Measurements from ENCODE around the gene GOLGA2. TPM values are rescaled to one million over a fixed set of nuclear protein-coding genes. Genes with fewer than 3 reads are reported as not detected.
"Not testable (repeated sequence)": the region's sequence is repeated elsewhere in the genome, so short reads cannot be mapped to it uniquely, and the experiment has no call there.

Gene GOLGA2
- total RNA-seq, 1 experiment from 2014 or later, result 84.3 TPM

DNA sequence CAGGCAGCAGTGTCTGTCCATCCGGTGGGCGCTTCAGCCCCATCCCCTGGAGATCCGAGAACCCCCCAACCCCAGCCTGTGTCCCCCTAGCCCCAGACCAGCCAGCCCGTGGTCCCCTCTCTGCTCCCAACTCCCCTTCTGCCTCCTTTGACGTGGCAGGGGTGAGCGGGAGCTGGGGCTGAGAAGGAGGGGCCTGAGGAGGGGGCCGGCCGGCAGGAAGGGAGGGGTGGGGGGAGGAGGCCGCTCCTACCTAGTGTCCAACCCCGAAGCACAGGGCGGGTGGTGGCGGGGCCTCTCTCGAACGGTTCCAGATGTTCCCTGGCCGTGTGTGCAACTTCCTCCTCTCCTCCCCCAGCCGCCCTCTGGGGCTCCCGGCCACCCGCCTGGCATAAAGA is 31.0 kb downstream of the GOLGA2 start:
- peak overlapping the region; percentile 26 for H3K4me3 ChIP-seq
- H3K4me1 ChIP-seq, result peaks cover 35% of the 10 kb centered on the region
- H3K27me3 ChIP-seq, result no peaks in the 10 kb centered on the region
- no peaks in the 10 kb centered on the region for H3K9me3 ChIP-seq (replicated peaks)
- no peaks in the 10 kb centered on the region for H3K36me3 ChIP-seq
- peak; percentile 86 to 87 for DNase-seq
- no peak overlapping the region for H3K27ac ChIP-seq

- Histone ChIP-seq H3K27ac (no peak overlapping the region), H3K36me3 (no peaks in the 10 kb centered on the region), H3K27me3 (no peaks in the 10 kb centered on the region), H3K9me3 (replicated peaks) (no peaks in the 10 kb centered on the region), H3K4me1 (peaks cover 35% of the 10 kb centered on the region), H3K4me3 (peak overlapping the region; percentile 26)
- DNase-seq, result no peak
Measured at GRCh38 chr9:128244091-128244836, 31.5 kb downstream of the GOLGA2 start.

GRCh38 chr9:128243215-128244018 is 32.4 kb downstream of the GOLGA2 start:
- no peak overlapping the region for H3K27ac ChIP-seq
- H3K4me3 ChIP-seq, result no peak overlapping the region
- no peaks in the 10 kb centered on the region for H3K36me3 ChIP-seq
- H3K4me1 ChIP-seq, result peaks cover 35% of the 10 kb centered on the region
- H3K27me3 ChIP-seq, result no peaks in the 10 kb centered on the region
- no peak for DNase-seq
- no peaks in the 10 kb centered on the region for H3K9me3 ChIP-seq (replicated peaks)

GRCh38 chr9:128242828-128243214 is 33.0 kb downstream of the GOLGA2 start:
- H3K36me3 ChIP-seq, result no peaks in the 10 kb centered on the region
- H3K27ac ChIP-seq, result no peak overlapping the region
- peaks cover 33% of the 10 kb centered on the region for H3K4me1 ChIP-seq
- H3K4me3 ChIP-seq, result no peak overlapping the region
- DNase-seq, result no peak
- H3K9me3 ChIP-seq (replicated peaks), result no peaks in the 10 kb centered on the region
- H3K27me3 ChIP-seq, result no peaks in the 10 kb centered on the region

- Histone ChIP-seq H3K36me3 (no peaks in the 10 kb centered on the region), H3K4me1 (peaks cover 26% of the 10 kb centered on the region), H3K27me3 (no peaks in the 10 kb centered on the region), H3K9me3 (replicated peaks) (no peaks in the 10 kb centered on the region), H3K27ac (no peak overlapping the region), H3K4me3 (no peak overlapping the region)
- no peak for DNase-seq
Measured at GRCh38 chr9:128242124-128242523, 33.7 kb downstream of the GOLGA2 start.

DNA sequence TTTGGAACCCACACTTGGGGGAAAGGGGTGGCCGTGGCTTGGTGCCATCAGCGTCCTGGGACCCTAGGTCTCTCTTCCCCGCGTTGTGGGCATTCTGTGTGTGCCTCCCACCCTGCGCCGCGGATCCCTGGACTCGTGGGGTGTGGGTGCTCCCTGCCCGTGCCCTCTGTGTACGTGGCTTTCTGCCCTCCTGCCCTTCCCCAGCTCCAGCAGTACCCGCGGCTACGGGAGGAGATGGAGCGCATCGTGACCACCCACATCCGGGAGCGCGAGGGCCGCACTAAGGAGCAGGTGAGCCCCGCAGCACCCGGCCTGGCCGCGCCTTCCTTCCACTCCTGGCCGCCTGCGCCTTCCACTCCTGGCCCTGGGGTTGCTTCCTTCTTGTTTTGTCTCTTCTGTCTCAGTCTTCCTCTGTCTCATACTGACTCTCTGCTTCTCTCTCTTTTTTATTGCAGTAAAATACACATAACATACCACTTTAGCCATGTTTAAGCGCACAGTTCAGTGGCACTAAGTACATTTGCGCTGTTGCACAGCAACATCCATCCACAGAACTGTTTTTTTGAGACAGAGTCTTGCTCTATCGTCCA is 41.9 kb downstream of the GOLGA2 start:
- H3K4me3 ChIP-seq, result no peak overlapping the region
- peaks cover 14% of the 10 kb centered on the region for H3K27me3 ChIP-seq
- no peaks in the 10 kb centered on the region for H3K9me3 ChIP-seq (replicated peaks)
- no peak overlapping the region for H3K27ac ChIP-seq
- 0 out of 2 replicates have a peak, but pooled peaks cover 4% of the 10 kb centered on the region for H3K4me1 ChIP-seq
- no peaks in the 10 kb centered on the region for H3K36me3 ChIP-seq
- DNase-seq, result no peak

GRCh38 chr9:128232528-128233428 is 43.0 kb downstream of the GOLGA2 start:
- H3K4me3 ChIP-seq, result no peak overlapping the region
- no peaks in the 10 kb centered on the region for H3K36me3 ChIP-seq
- no peak overlapping the region for H3K27ac ChIP-seq
- no peak for DNase-seq
- 0 out of 2 replicates have a peak, but pooled peaks cover 4% of the 10 kb centered on the region for H3K4me1 ChIP-seq
- no peaks in the 10 kb centered on the region for H3K9me3 ChIP-seq (replicated peaks)
- peaks cover 14% of the 10 kb centered on the region for H3K27me3 ChIP-seq

- Histone ChIP-seq H3K27ac (no peak overlapping the region), H3K27me3 (peaks cover 14% of the 10 kb centered on the region), H3K4me1 (0 out of 2 replicates have a peak, but pooled peaks cover 4% of the 10 kb centered on the region), H3K36me3 (no peaks in the 10 kb centered on the region), H3K9me3 (replicated peaks) (no peaks in the 10 kb centered on the region), H3K4me3 (no peak overlapping the region)
- DNase-seq, result peak in 1 of 2 experiments; percentile 45
Measured at GRCh38 chr9:128231638-128232527, 43.9 kb downstream of the GOLGA2 start.

DNA sequence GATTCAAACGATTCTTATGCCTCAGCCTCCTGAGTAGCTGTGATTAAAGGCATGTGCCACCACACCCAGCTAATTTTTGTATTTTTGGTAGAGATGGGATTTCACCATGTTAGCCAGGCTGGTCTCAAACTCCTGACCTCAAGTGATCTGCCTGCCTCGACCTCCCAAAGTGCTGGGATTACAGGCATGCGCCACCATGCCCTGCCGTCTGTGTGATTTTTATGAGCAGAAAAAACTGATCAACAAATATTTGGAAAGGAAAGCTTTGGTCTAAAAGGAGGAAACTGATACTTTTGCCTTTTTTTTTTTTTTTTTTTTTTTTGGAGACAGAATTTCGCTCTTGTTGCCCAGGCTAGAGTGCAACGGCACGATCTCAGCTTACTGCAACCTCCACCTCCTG is 44.9 kb downstream of the GOLGA2 start:
- not testable (repeated sequence) for H3K4me1 ChIP-seq; H3K27ac ChIP-seq; DNase-seq; H3K4me3 ChIP-seq; H3K9me3 ChIP-seq (replicated peaks); H3K36me3 ChIP-seq
- H3K27me3 ChIP-seq, result peaks cover 20% of the 10 kb centered on the region

DNA sequence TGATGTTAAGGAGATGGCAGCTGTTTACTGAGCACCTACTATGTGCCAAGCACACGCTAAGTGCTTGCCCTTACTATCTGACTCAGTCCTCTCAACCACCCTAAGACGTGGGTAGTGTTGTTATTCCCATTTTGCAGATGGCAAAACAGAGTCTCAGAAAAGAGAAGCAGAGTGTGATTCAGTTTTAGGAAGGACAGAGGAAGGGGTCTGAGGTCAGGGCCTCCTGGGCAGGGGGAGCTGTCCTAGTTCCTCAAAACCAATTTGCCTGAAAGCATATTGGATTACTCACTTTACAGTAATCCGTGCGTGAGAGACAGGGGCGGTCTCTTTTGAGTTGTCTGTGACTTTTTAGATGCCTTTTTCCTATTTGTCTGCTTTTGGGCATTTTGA is 49.4 kb downstream of the GOLGA2 start:
- no peaks in the 10 kb centered on the region for H3K4me1 ChIP-seq
- H3K9me3 ChIP-seq (replicated peaks), result no peaks in the 10 kb centered on the region
- no peak for DNase-seq
- no peak overlapping the region for H3K4me3 ChIP-seq
- H3K36me3 ChIP-seq, result no peaks in the 10 kb centered on the region
- H3K27ac ChIP-seq, result no peak overlapping the region
- H3K27me3 ChIP-seq, result peaks cover 10% of the 10 kb centered on the region

DNA sequence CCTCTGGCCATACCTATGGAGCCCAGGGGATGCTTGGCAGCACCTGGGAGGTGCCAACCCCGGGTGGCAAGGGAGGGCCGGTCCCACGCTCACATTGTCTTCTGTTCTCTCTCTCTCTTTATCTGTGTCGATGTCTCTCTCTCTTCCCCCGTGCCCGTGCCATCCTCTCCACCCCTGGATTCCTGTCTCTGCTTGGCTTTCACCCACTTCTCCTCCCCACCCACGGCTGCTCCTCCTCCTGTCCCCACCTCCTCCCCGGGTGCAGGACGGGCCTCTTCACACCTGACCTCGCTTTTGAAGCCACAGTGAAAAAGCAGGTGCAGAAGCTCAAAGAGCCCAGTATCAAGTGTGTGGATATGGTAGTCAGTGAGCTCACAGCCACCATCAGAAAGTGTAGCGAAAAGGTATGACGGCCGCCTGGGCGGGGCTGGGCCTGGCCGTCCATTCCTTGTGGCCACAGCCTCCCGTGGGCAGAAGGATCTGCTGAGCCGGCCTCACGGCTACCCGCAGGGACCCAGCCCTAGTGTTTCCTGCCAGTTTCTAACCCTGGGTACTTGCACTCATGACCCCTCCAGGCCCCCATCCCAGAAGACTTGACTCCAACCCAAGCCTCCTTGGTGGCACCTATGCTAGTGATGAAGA is 49.9 kb downstream of the GOLGA2 start:
- H3K27ac ChIP-seq, result no peak overlapping the region
- H3K4me3 ChIP-seq, result no peak overlapping the region
- no peaks in the 10 kb centered on the region for H3K36me3 ChIP-seq
- H3K4me1 ChIP-seq, result no peaks in the 10 kb centered on the region
- no peak for DNase-seq
- H3K9me3 ChIP-seq (replicated peaks), result no peaks in the 10 kb centered on the region
- peaks cover 10% of the 10 kb centered on the region for H3K27me3 ChIP-seq

DNA sequence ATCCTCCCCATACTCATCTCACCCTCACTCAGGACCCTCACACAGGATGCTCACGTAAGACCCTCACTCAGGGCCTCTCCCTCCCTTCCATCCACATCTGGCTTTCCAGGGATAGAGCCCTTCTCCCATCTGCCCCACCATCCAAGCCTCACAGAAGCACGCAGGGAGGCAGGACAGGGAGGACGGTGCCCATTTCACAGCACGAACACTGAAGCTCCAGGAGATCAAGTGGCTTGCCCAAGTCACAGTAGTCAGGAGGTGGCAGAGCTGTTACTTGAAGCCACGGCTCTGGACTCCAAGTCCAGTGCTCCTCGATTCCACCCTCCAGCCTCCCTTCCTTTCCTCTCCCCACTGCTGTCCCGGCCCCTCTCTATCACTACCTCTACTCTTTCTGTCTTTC is 50.9 kb downstream of the GOLGA2 start:
- no peak for DNase-seq
- H3K36me3 ChIP-seq, result no peaks in the 10 kb centered on the region
- no peaks in the 10 kb centered on the region for H3K4me1 ChIP-seq

More for the DNA sequence above, 50.9 kb downstream of the GOLGA2 start:
- Histone ChIP-seq H3K27ac (no peak overlapping the region), H3K9me3 (replicated peaks) (no peaks in the 10 kb centered on the region), H3K4me3 (no peak overlapping the region), H3K27me3 (peaks cover 7% of the 10 kb centered on the region; the same call in 1 of the 2 replicates)
